MCF 10A (cell line): Measurements from ENCODE around the gene SYNDIG1. TPM values are rescaled to one million over a fixed set of nuclear protein-coding genes. Genes with fewer than 3 reads are reported as not detected.

Experiments
- BruUV-seq: library from RNA; stranded (reverse); fragments of 400-500 nt; replicated peaks from 2 replicates; lab custom pipeline; 2021; lab: Mats Ljungman, UMichigan
- CTCF ChIA-PET: fragments of 300-600 bp; sonication (Branson Sonifier 250); formaldehyde crosslinking; extraction: SDS; loops from one replicate; lab custom pipeline; 2021; ENCODE audit warnings: antibody characterized with exemption, inconsistent platforms; lab: Yijun Ruan, JAX
- POLR2A ChIA-PET: fragments of 300-600, 350-650 bp; sonication (Branson Sonifier 250); formaldehyde crosslinking; extraction: SDS; loops from one replicate; lab custom pipeline; 2020; ENCODE audit warnings: antibody characterized with exemption, inconsistent platforms; lab: Yijun Ruan, JAX
- DNase-seq: peaks from one replicate; pipeline ENCODE4 v3.0.0-alpha.2; 2018; ENCODE audit not compliant: unreplicated experiment
- H3K27ac Mint-ChIP-seq: one replicate; pipeline ENCODE4 v1.8.0; 2022; ENCODE audit warnings: mild to moderate bottlenecking, low read depth, mixed read lengths; ENCODE audit not compliant: unreplicated experiment
- H3K27me3 Mint-ChIP-seq: one replicate; pipeline ENCODE4 v1.8.0; 2022; ENCODE audit warnings: mixed read lengths; ENCODE audit not compliant: insufficient read depth, unreplicated experiment
- H3K36me3 Mint-ChIP-seq: one replicate; pipeline ENCODE4 v1.8.0; 2022; ENCODE audit warnings: mild to moderate bottlenecking, moderate library complexity, mixed read lengths; ENCODE audit not compliant: insufficient read depth, unreplicated experiment
- H3K4me1 Mint-ChIP-seq: one replicate; pipeline ENCODE4 v1.8.0; 2022; ENCODE audit warnings: mixed read lengths; ENCODE audit not compliant: insufficient read depth, unreplicated experiment
- H3K4me3 Mint-ChIP-seq: one replicate; pipeline ENCODE4 v1.8.0; 2022; ENCODE audit warnings: mild to moderate bottlenecking, moderate library complexity, mixed read lengths; ENCODE audit not compliant: unreplicated experiment
- H3K9me3 Mint-ChIP-seq: one replicate; pipeline ENCODE4 v1.8.0; 2022; ENCODE audit warnings: mixed read lengths; ENCODE audit not compliant: unreplicated experiment
- CTCF ChIP-seq: fragments of 200-600 bp; IDR thresholded peaks from one replicate; pipeline ENCODE4 v1.8.0; 2022; ENCODE audit warnings: antibody characterized with exemption, mild to moderate bottlenecking; ENCODE audit not compliant: unreplicated experiment
- intact Hi-C: fragments of 100-400 bp; cut with micrococcal nuclease; formaldehyde crosslinking; loops from 2 replicates; pipeline ENCODE4 v1.14.1; 2022
- total RNA-seq: library from RNA; stranded (reverse); gene quantifications from 2 replicates; pipeline ENCODE4 v1.2.3, GENCODE V29; 2022

The SYNDIG1 gene
- total RNA-seq, 1 experiment from 2014 or later: not detected

GRCh38 chr20:24495266-24495665 lies 25.8 kb downstream of the SYNDIG1 start:
- H3K4me3 Mint-ChIP-seq: no peak overlapping the region
- TF ChIP-seq CTCF: no peak
- intact Hi-C loops: no loop called here
- POLR2A ChIA-PET: no interaction called here
- H3K9me3 Mint-ChIP-seq: peaks cover 51% of the 10 kb centered on the region
- no peaks in the 10 kb centered on the region for H3K4me1 Mint-ChIP-seq
- H3K27ac Mint-ChIP-seq: no peak overlapping the region
- DNase-seq: no peak
- CTCF ChIA-PET: interaction anchor here (0.6 kb wide), 1 partner anchor 1196 kb away, joined by 3 read pairs; no protein-coding TSS in a partner anchor
- BruUV-seq: no TSS peak
- H3K27me3 Mint-ChIP-seq: no peaks in the 10 kb centered on the region
- no peaks in the 10 kb centered on the region for H3K36me3 Mint-ChIP-seq

GRCh38 chr20:24497851-24498250 lies 28.4 kb downstream of the SYNDIG1 start:
- Mint-ChIP-seq H3K9me3 (peaks cover 54% of the 10 kb centered on the region), H3K4me3 (no peak overlapping the region), H3K27ac (no peak overlapping the region), H3K4me1 (no peaks in the 10 kb centered on the region), H3K36me3 (no peaks in the 10 kb centered on the region), H3K27me3 (no peaks in the 10 kb centered on the region)
- intact Hi-C loops: no loop called here
- POLR2A ChIA-PET: no interaction called here
- no TSS peak for BruUV-seq
- no peak for TF ChIP-seq CTCF
- no peak for DNase-seq
- CTCF ChIA-PET: interaction anchor here (0.7 to 1.3 kb wide), 3 partner anchors 10 to 335 kb away, joined by 3 to 4 read pairs (median 4); no protein-coding TSS in a partner anchor

- H3K4me3 Mint-ChIP-seq: no peak overlapping the region
- H3K27me3 Mint-ChIP-seq: no peaks in the 10 kb centered on the region
- no TSS peak for BruUV-seq
- no peaks in the 10 kb centered on the region for H3K4me1 Mint-ChIP-seq
- TF ChIP-seq CTCF: no peak
- peaks cover 52% of the 10 kb centered on the region for H3K9me3 Mint-ChIP-seq
- CTCF ChIA-PET: interaction anchor here (1.1 to 1.3 kb wide), 2 partner anchors 9 to 23 kb away, joined by 4 read pairs; no protein-coding TSS in a partner anchor
- H3K36me3 Mint-ChIP-seq: no peaks in the 10 kb centered on the region
- POLR2A ChIA-PET: no interaction called here
- no peak for DNase-seq
- intact Hi-C loops: no loop called here
- H3K27ac Mint-ChIP-seq: no peak overlapping the region
These were observed 29.2 kb downstream of the SYNDIG1 start for GRCh38 chr20:24498641-24499040.

- Mint-ChIP-seq H3K4me3 (no peak overlapping the region), H3K27me3 (no peaks in the 10 kb centered on the region)
These were observed 30.0 kb downstream of the SYNDIG1 start for GRCh38 chr20:24499472-24499871.

More at GRCh38 chr20:24499472-24499871, 30.0 kb downstream of the SYNDIG1 start:
- CTCF ChIA-PET: no interaction called here
- Mint-ChIP-seq H3K36me3 (no peaks in the 10 kb centered on the region), H3K27ac (no peak overlapping the region), H3K4me1 (no peaks in the 10 kb centered on the region), H3K9me3 (peaks cover 48% of the 10 kb centered on the region)
- BruUV-seq: no TSS peak
- POLR2A ChIA-PET: no interaction called here
- DNase-seq: no peak
- no peak for TF ChIP-seq CTCF
- intact Hi-C loops: no loop called here
